Activated CD4-positive, alpha-beta T cell treated with anti-CD3 and anti-CD28 coated beads, Interleukin-2, amount 50 U/mL, for 48 hours (primary cell): ENCODE measurements around the gene ARHGAP35.
A peak's percentile ranks its signal among the peaks of the same experiment; 100 is the strongest.
"Not testable (repeated sequence)": the region's sequence is repeated elsewhere in the genome, so short reads cannot be mapped to it uniquely, and the experiment has no call there.

Experiments used
- DNase-seq, 2 experiments: peaks; one replicate each; pipeline ENCODE4 v3.0.0-alpha.2; 2020

ARHGAP35 gene

GRCh38 chr19:46845959-46846459, 14.8 kb upstream of the ARHGAP35 start:
- no peak for DNase-seq

- DNase-seq = no peak
Observed at GRCh38 chr19:46847528-46847927, 13.3 kb upstream of the ARHGAP35 start.

GRCh38 chr19:46848389-46848788, 12.4 kb upstream of the ARHGAP35 start:
- no peak for DNase-seq

GRCh38 chr19:46849610-46850009, 11.2 kb upstream of the ARHGAP35 start:
- DNase-seq = no peak

- peak; percentile 91 to 93 for DNase-seq
Observed at GRCh38 chr19:46850228-46851203, 10.3 kb upstream of the ARHGAP35 start, which contains the start of gene AP2S1. Gene AP2S1 (minus strand): TSS chr19:46850846. CDS start chr19:46850766, 80 bp downstream.

- no peak for DNase-seq
Observed at GRCh38 chr19:46852830-46853229, 8.0 kb upstream of the ARHGAP35 start.

- not testable (repeated sequence) for DNase-seq
Observed at GRCh38 chr19:46854698-46855097, 6.1 kb upstream of the ARHGAP35 start.

GRCh38 chr19:46856062-46857022, 4.5 kb upstream of the ARHGAP35 start:
- DNase-seq = peak; percentile 92 to 94

- DNase-seq = no peak
Observed at GRCh38 chr19:46859637-46860124, 1.1 kb upstream of the ARHGAP35 start.

- DNase-seq = peak; percentile 98
Observed at GRCh38 chr19:46860125-46860845, 512 bp upstream of the ARHGAP35 start.

GRCh38 chr19:46861691-46862502, 1.1 kb downstream of the ARHGAP35 start:
- peak; percentile 16 to 22 for DNase-seq

- no peak for DNase-seq
Observed at GRCh38 chr19:46862503-46862834, 1.7 kb downstream of the ARHGAP35 start.

GRCh38 chr19:46862974-46863632, 2.3 kb downstream of the ARHGAP35 start:
- no peak for DNase-seq

GRCh38 chr19:46863818-46864629, 3.2 kb downstream of the ARHGAP35 start:
- no peak for DNase-seq

GRCh38 chr19:46866407-46867136, 5.8 kb downstream of the ARHGAP35 start:
- DNase-seq = no peak

- no peak for DNase-seq
Observed at GRCh38 chr19:46867170-46867569, 6.4 kb downstream of the ARHGAP35 start.

- DNase-seq = no peak
Observed at GRCh38 chr19:46868025-46868802, 7.4 kb downstream of the ARHGAP35 start.

- DNase-seq = not testable (repeated sequence)
Observed at GRCh38 chr19:46871173-46871572, 10.4 kb downstream of the ARHGAP35 start.
